GM20000 (cell line): ENCODE measurements around the gene MTA3.
"Not testable (repeated sequence)": the region's sequence is repeated elsewhere in the genome, so short reads cannot be mapped to it uniquely, and the experiment has no call there.

ENCODE experiments used
- DNase-seq: peaks from one replicate; pipeline ENCODE4 v3.0.0; 2012; ENCODE audit warnings: low spot score
- CTCF ChIP-seq: IDR thresholded peaks from 2 replicates; pipeline ENCODE4 v1.5.1; 2012; ENCODE audit warnings: mild to moderate bottlenecking, control low read depth; ENCODE audit errors: extremely low read depth, missing control alignments

MTA3 gene

GRCh38 chr2:42581257-42581656 is 12.8 kb downstream of the MTA3 start:
- no peak for TF ChIP-seq CTCF
- no peak for DNase-seq

DNA sequence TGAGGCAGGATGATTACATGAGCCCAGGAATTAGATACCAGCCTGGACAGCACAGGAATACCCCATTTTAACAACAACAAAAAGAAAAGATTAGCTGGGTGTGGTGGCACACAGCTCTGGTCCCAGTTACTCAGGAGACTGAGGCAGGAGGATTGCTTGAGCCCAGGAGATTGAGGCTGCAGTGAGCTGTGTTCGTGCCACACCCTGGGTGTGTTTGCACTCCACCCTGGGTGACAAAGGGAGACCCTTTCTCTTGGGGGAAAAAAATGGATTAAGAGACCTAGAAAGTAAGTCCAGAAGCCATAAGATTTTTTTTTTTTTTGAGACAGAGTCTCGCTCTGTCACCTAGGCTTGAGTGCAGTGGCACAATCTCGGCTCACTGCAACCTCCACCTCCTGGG is 16.2 kb downstream of the MTA3 start:
- DNase-seq: not testable (repeated sequence)

GRCh38 chr2:42585779-42586178 is 17.3 kb downstream of the MTA3 start:
- no peak for TF ChIP-seq CTCF
- no peak for DNase-seq

- DNase-seq: no peak
- TF ChIP-seq CTCF: no peak
These were observed 19.2 kb downstream of the MTA3 start for GRCh38 chr2:42587526-42588117.

DNA sequence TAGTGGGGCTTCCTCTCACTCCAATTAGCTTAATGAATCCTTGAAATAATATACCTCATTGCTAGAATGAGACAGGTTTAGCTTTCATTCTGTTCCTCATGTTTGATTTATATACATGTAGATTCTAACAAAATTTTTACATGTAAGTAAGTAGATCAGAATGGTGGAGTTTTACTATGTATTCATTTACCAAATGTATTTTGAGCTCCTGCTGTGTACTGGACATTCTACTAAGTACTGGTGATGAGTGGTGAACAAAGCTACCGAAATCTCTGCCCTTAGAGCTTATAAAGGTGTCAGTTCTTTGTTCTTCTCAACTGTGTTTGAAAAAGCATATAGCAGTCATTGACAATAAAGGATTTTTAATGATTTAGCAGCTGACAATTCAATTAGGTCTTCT is 19.7 kb downstream of the MTA3 start:
- no peak for TF ChIP-seq CTCF
- DNase-seq: no peak

GRCh38 chr2:42590176-42590575 is 21.7 kb downstream of the MTA3 start:
- DNase-seq: no peak
- TF ChIP-seq CTCF: no peak

DNA sequence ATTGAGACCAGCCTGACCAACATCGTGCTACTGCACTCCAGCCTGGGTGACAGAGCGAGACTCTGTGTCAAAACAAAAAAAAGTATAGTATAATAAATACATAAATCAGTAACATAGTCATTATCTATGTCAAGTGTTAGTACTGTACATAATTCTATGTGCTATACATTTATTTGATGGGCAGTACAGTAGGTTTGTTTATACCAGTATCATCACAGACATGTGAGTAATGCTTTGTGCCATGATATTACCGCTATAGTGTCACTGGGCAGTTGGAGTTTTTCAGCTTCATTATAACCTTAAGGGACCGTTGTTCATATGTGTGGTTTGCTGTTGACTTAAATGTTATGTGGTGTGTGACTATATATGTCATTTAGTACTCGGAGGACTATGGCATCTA is 24.9 kb downstream of the MTA3 start:
- DNase-seq: no peak
- TF ChIP-seq CTCF: no peak

GRCh38 chr2:42598656-42599055 is 30.2 kb downstream of the MTA3 start:
- no peak for DNase-seq
- no peak for TF ChIP-seq CTCF
